DND-41 (cell line): ENCODE data around the gene GPC3.

Experiments
- EZH2 ChIP-seq: IDR thresholded peaks from 3 replicates; pipeline ENCODE4 v1.6.1; 2012; ENCODE audit warnings: borderline replicate concordance, low read depth, mild to moderate bottlenecking, moderate library complexity, low read length, inconsistent platforms; ENCODE audit not compliant: severe bottlenecking
- TF ChIP-seq, protein P1 (sequence below): IDR thresholded peaks from 2 replicates; pipeline ENCODE4 v1.5.1; 2012; ENCODE audit warnings: borderline replicate concordance, low read length, moderate library complexity, mild to moderate bottlenecking; ENCODE audit not compliant: poor library complexity, severe bottlenecking; ENCODE audit errors: extremely low read depth

DNA sequence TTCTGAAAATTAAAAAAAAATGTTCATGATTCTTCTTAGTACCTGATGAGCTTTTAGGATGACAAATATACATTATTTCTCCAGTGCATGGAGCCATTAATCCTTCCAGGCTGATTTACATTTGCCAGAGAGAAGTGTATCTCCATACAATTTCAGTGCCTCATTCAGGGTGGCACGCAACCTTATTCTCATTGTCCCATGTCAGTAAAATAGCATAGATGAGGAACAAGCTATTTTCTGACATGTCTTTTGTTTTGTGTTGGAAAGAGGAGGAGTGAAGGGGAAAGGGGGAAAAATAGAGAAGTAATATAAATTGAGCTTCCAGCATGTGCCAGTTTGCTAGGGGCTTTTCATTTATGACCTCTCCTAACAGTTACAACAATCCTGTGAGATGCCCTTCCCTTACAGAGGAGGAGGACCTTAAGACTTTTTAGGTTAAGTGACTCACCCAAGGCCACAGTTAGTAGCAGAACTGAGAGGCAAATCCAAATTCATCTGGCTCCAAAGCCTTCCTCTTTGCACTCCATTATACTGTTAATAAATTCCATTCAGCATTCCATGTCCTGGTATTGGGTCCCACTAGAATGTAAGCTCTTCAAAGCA is 295.3 kb downstream of the GPC3 start:
- TF ChIP-seq, protein P1, sequence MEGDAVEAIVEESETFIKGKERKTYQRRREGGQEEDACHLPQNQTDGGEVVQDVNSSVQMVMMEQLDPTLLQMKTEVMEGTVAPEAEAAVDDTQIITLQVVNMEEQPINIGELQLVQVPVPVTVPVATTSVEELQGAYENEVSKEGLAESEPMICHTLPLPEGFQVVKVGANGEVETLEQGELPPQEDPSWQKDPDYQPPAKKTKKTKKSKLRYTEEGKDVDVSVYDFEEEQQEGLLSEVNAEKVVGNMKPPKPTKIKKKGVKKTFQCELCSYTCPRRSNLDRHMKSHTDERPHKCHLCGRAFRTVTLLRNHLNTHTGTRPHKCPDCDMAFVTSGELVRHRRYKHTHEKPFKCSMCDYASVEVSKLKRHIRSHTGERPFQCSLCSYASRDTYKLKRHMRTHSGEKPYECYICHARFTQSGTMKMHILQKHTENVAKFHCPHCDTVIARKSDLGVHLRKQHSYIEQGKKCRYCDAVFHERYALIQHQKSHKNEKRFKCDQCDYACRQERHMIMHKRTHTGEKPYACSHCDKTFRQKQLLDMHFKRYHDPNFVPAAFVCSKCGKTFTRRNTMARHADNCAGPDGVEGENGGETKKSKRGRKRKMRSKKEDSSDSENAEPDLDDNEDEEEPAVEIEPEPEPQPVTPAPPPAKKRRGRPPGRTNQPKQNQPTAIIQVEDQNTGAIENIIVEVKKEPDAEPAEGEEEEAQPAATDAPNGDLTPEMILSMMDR = no peak
- no peak for TF ChIP-seq EZH2
